HEK293 (cell line): Measurements from ENCODE around the gene KIAA0753.
"Not testable (repeated sequence)": the region's sequence is repeated elsewhere in the genome, so short reads cannot be mapped to it uniquely, and the experiment has no call there.

Experiments
- CTCF ChIP-seq: fragments of 450-650 bp; formaldehyde crosslinking; IDR thresholded peaks from 2 replicates; pipeline ENCODE4 v1.5.1; 2016; ENCODE audit warnings: missing biosample characterization, missing genetic modification characterization
- KLF1 ChIP-seq: fragments of 450-650 bp; formaldehyde crosslinking; IDR thresholded peaks from 2 replicates; pipeline ENCODE4 v1.5.1; 2016; ENCODE audit warnings: missing biosample characterization, missing genetic modification characterization
- REST ChIP-seq: fragments of 450-650 bp; formaldehyde crosslinking; IDR thresholded peaks from 2 replicates; pipeline ENCODE4 v1.5.1; 2016; ENCODE audit warnings: missing biosample characterization, missing genetic modification characterization
- TCF7L2 ChIP-seq: IDR thresholded peaks from 2 replicates; pipeline ENCODE4 v1.6.1; 2011; ENCODE audit warnings: low read depth, mild to moderate bottlenecking, inconsistent platforms, low read length, moderate library complexity, borderline replicate concordance
- ZBTB7A ChIP-seq: fragments of 450-650 bp; formaldehyde crosslinking; IDR thresholded peaks from 2 replicates; pipeline ENCODE4 v1.5.1; 2016; ENCODE audit warnings: low read depth, missing biosample characterization, missing genetic modification characterization
- ZFP37 ChIP-seq: fragments of 450-650 bp; formaldehyde crosslinking; IDR thresholded peaks from 2 replicates; pipeline ENCODE4 v1.5.1; 2016; ENCODE audit warnings: missing biosample characterization, missing genetic modification characterization
- ZNF133 ChIP-seq: fragments of 450-650 bp; formaldehyde crosslinking; IDR thresholded peaks from 2 replicates; pipeline ENCODE4 v1.5.1; 2016; ENCODE audit warnings: missing biosample characterization, missing genetic modification characterization
- ZNF211 ChIP-seq: fragments of 450-650 bp; formaldehyde crosslinking; IDR thresholded peaks from 2 replicates; pipeline ENCODE4 v1.5.1; 2016; ENCODE audit warnings: low read depth, missing biosample characterization, missing genetic modification characterization
- ZNF610 ChIP-seq: fragments of 450-650 bp; formaldehyde crosslinking; IDR thresholded peaks from 2 replicates; pipeline ENCODE4 v1.5.1; 2016; ENCODE audit warnings: missing biosample characterization, missing genetic modification characterization, borderline replicate concordance

- not testable (repeated sequence) for TF ChIP-seq KLF1 (tag by site-specific recombination); ZFP37 (tag by site-specific recombination); CTCF (tag by site-specific recombination); ZBTB7A (tag by site-specific recombination); ZNF133 (tag by site-specific recombination); ZNF211 (tag by site-specific recombination); TCF7L2; REST; ZNF610 (tag by site-specific recombination)
Measured at GRCh38 chr17:6656797-6657632, 16.5 kb upstream of the KIAA0753 start.
